Globus pallidus (tissue), 1 donor: ENCODE results near the gene DNMT3L.
"Not testable (repeated sequence)": the region's sequence is repeated elsewhere in the genome, so short reads cannot be mapped to it uniquely, and the experiment has no call there.

ENCODE experiments used
- DNase-seq: peaks from one replicate; pipeline ENCODE4 v3.0.0-alpha.2; 2015; ENCODE audit warnings: low spot score

DNMT3L gene

GRCh38 chr21:44249204-44250037, 12.3 kb downstream of the DNMT3L start:
- not testable (repeated sequence) for DNase-seq

DNA sequence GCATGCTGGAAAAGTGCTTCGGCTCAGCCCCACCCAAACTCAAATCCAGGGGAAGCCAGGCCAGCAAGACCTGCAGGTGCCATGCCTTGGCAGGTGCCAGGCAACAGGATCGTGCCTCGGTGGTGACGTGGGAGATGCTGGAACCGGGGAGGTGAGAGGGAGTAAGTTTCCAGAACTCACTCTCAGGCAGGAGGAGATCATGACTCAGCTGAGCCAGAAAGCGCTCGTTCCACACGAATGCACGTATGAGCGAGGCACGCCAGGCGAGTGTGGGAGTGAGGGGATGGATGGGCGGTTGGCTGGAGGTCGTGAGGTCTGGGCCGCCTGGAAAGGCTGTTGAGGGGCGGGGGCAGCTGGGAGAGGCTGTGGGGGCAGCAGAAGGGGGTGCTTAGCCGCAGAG, 13.8 kb downstream of the DNMT3L start:
- not testable (repeated sequence) for DNase-seq

- DNase-seq = not testable (repeated sequence)
Measured at GRCh38 chr21:44243980-44244379, 17.7 kb downstream of the DNMT3L start.

DNA sequence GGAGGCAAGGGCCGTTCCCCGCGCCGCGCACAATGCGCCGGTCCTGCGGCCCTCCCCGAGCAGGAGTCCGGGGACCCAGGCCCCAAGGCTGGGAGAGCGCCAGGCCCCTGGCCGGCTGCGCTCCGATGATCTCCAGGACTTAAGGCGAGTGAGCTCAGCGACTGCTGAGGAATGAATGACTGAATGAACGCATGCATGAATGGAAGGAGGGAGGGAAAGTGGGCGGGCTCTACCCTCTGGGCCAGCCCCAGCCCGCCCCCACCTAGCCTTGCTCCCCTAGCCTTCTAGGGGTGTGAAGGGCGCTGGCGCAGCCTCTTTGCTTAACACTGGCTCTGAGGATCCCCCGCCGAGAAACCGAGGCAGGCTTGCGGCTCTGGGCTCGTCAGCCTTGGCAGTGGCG, 20.4 kb downstream of the DNMT3L start:
- not testable (repeated sequence) for DNase-seq

DNA sequence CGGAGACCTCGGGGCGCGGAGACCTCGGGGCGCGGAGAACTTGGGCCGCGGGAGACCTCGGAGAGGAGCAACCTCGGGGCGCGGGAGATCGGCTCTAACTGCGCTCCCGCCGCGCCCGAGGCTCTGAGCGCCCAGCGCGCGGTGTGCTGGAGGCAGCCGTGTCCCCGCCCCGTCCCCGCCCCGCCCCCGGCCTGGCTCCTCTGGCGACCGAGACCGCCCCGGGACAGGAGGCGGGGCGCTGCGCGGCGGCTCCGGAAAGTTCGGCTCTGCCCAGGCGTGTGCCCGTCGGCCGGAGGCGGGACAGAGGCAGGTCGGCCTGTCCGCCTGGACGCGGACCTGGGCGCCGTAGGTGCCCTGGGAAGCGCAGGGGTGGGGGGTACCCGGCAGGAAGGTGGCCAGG, 20.9 kb downstream of the DNMT3L start, which contains the start of gene ICOSLG:
ICOSLG (minus strand) TSS at position 102 of the 400 bp plus-strand sequence. CDS start 126 bp downstream, outside the sequence.
- DNase-seq = not testable (repeated sequence)

GRCh38 chr21:44240353-44240752, 21.3 kb downstream of the DNMT3L start:
- not testable (repeated sequence) for DNase-seq

DNA sequence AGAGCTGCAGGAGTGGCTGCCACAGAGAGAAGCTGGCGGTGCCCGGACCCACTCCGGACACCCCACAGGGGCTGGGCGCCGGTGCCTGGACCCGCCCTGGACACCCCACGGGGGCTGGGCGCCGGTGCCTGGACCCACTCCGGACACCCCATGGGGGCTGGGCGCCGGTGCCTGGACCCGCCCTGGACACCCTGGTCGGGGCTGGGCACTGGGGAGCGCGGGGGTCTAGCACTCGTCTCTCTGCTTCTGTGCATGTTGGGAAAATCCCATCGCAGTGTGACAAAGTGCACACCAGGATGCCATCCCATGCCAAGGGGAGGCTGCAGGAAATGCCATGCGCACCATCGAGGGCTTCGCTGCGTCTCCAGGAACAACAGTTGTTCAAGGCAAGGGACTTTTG, 32.1 kb downstream of the DNMT3L start:
- DNase-seq = not testable (repeated sequence)

DNA sequence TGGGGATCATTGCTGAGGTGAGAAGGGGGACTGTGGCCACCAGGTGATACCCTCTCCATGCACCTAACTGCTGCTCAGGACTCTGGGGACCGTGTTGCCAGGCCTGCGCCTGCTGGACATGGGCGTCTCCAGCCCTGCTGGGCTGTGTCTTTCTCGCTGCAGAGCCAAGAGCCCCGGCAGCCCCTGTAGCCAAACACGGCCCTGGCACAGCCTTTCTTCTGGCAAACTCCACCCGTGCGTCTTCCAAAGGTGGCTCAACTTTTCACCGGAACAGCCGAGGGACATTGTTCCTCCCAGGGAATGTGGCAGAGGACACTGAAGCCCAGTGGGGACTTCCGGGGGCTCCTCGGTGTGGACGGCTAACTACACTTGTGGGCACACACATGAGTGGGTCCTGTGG, 33.6 kb downstream of the DNMT3L start:
- DNase-seq = not testable (repeated sequence)

GRCh38 chr21:44227614-44228013, 34.1 kb downstream of the DNMT3L start:
- not testable (repeated sequence) for DNase-seq

DNA sequence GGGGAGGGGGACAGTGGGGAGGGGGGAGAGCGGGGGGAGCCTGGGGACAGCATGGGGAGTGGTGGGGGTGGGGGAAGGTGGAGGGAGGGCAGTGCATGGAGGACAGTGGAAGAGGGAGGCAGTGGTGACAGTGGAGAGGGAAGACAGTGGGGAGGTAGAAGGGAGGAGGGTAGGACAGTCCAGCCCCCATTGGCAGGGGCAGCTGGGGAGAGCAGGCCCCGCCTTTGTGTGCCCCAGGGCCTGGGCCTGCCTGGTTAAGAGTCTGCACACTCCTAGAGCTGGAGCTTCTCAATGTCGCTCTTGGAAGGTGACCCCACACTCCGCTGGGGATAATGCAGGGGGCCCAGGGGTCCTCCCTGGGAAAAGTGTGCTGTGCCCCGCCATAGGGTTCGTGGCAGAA, 36.1 kb downstream of the DNMT3L start:
- not testable (repeated sequence) for DNase-seq

DNA sequence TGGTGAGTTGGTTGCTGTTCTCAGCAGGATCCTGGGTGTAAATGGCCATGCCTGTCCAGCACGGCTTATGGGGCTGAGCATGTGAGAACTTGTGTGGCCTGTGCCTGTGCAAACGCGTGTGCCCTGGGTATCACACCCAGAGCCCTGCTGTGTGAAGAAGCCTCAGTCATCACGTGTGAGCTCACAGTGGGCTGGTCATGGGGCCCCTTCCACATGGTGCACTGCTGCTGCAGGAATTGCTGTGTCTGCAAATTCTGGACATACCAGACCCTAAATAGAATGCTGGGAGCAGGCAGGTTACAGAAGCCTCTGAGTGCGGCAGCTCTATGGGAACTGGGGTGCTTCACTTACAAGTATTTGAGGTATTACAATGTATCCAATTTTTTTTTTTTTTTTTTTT, 38.4 kb downstream of the DNMT3L start:
- not testable (repeated sequence) for DNase-seq

DNA sequence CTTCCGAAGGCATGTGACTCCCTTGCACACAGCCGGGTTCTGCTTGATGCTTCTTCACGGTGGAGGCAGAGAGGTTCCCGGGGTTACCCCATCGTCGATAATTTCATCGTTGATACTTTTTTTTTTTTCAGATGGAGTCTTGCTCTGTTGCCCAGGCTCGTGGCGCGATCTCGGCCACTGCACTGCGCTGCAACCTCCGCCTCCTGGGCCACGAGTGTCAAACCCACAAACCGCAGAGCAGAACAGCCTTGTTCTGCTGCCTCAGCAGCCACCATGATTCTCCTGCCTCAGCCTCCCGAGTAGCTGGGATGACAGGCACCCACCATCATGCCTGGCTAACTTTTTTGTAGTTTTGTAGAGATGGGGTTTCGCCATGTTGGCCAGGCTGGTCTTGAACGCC, 41.0 kb downstream of the DNMT3L start:
- not testable (repeated sequence) for DNase-seq

GRCh38 chr21:44218461-44218860, 43.2 kb downstream of the DNMT3L start:
- not testable (repeated sequence) for DNase-seq

- DNase-seq = not testable (repeated sequence)
Measured at GRCh38 chr21:44211978-44212377, 49.7 kb downstream of the DNMT3L start.

GRCh38 chr21:44211574-44211973, 50.1 kb downstream of the DNMT3L start:
- not testable (repeated sequence) for DNase-seq

DNA sequence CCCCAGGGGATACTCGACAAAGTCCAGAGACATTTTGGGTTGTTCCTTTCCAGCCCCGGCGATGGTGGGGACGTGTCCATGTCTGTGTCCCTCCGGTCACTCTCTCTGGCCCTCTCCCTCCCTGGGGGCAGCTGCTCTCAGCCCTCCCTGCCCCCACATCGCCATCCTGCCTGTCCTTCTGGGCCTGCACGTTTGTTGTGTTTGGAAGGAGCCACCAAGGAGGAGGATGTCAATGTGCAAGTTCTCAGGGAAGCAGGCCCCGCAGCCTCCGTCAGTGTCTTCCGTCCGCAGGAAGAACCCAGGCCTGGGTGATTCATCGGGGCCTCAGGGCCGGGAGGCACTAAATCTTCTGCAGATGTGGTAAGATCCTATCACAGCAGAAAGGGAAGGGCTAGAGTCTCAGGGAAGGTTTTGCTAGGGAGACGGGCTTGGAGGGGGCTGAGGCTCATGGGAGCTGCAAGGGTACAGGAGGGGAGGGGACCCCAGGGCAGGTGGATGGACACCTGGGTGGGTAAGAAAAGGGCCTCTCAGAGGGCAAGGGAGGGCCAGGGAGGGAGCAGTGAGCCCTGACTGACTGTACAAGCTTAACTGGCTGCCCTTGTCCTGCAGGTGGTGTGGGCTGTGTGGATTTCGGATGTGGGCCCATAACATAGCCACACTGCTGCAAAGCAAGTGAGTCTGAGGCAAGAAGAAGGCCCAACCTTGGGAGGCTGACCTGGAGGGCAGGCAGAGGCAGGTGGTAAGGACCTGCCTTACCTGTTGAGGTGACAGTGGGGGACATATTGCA, 53.6 kb downstream of the DNMT3L start:
- not testable (repeated sequence) for DNase-seq

GRCh38 chr21:44206698-44207676, 54.7 kb downstream of the DNMT3L start:
- not testable (repeated sequence) for DNase-seq

DNA sequence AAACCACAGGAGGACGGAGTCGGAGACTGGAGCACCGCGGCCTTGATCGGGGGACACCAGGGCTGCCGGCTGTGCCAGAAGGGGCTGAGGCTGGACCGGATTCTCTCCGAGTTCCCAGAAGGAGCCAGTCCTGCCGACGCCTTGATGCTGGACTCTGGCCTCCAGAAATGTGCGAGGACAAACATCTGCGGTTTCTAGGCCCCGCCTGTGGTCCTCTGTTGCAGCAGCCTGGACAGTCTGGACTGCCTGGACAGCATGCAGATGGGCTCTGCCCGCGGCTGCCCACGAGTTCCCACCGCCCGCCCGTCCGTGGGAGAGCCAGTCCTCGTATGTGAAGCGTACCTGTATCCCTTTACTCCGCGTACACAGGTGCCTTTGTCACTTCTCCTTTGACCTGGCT, 55.5 kb downstream of the DNMT3L start:
- DNase-seq = not testable (repeated sequence)

GRCh38 chr21:44202590-44203299, 59.0 kb downstream of the DNMT3L start:
- not testable (repeated sequence) for DNase-seq

- DNase-seq = not testable (repeated sequence)
Measured at GRCh38 chr21:44199997-44200396, 61.7 kb downstream of the DNMT3L start.

GRCh38 chr21:44199448-44199847, 62.2 kb downstream of the DNMT3L start:
- no peak for DNase-seq
